GM18517 (cell line): ENCODE measurements around the gene RGS9.

Source experiments
- ATAC-seq: cut with Tn5 transposase; IDR thresholded peaks from one replicate; pipeline ENCODE4 v1.9.1; 2021; ENCODE audit warnings: mild to moderate bottlenecking, moderate library complexity; ENCODE audit not compliant: unreplicated experiment

RGS9 gene

DNA sequence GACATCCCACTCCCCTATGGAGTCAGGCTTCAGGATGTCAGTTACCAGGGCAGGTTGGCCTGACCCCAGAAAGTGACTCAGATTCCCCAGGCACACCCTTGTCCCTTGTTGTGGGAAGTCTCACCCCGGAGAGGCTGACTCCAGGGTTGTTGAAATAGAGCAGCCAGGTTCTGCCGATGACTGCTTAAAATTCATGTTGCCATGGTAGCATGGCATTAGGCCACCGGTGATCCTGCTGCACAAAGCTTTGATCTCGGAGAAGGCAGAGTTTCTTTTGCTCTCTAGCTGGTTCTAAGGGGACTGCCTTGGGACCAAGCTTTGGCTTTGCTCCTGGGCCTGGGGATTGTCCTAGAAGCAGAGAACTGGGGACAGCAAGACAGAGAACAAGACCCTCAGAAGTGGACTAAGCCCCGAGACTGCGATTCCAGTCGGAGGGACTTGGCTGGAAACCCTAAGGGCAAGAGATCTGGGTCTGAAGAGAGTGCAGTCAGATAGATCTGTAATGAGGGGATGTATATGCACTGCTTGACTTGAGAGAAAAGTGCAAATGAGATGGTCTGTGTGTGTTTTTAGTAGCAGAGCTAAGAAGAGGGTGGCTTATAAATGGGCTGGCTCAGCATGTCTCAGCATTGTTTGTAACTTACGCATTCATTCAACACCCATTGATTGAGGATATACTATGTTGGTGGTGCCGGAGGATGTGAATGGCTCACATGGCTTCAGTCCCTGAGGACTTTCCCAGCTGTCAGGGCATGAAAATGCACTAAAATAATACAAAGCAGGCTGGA, 106.9 kb downstream of the RGS9 start:
- ATAC-seq = no peak

- no peak for ATAC-seq
Observed at GRCh38 chr17:65246252-65246651, 109.1 kb downstream of the RGS9 start.

DNA sequence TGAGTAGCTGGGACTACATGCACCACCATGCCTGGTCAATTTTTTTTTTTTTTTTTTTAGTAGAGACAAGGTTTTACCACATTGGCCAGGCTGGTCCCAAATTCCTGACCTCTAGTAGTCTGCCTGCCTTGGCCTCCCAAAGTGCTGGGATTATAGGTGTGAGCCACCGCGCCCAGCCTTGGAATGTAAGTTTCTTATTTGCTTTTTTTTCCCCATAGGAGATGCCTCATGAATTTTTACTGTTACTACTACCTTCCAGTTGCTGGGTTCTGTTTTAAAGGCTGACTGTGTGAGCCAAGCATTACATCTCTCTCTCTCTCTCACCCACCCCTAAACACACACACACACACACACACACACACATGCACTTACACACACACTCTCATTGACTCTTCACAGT, 112.6 kb downstream of the RGS9 start:
- no peak for ATAC-seq

DNA sequence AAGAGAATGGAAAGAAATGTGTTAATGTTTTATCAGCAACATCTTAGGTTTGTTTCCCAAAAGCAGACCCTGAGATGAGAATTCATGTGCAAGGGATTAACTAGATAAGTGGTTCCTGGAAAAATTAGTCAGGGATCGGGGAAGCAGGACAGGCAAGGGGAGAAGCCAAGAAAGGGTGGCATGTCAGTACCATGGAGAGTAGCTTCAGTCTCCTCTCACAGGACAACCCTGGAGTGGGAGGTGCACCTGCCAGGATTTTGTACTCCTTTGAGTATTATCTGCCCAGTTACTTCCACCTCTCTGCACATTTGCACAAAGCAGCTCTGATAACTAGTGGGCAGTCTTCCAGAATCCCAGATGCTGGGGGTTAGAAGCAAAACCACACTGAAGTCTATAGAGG, 117.0 kb downstream of the RGS9 start:
- no peak for ATAC-seq

- no peak for ATAC-seq
Observed at GRCh38 chr17:65259281-65259680, 122.1 kb downstream of the RGS9 start.

DNA sequence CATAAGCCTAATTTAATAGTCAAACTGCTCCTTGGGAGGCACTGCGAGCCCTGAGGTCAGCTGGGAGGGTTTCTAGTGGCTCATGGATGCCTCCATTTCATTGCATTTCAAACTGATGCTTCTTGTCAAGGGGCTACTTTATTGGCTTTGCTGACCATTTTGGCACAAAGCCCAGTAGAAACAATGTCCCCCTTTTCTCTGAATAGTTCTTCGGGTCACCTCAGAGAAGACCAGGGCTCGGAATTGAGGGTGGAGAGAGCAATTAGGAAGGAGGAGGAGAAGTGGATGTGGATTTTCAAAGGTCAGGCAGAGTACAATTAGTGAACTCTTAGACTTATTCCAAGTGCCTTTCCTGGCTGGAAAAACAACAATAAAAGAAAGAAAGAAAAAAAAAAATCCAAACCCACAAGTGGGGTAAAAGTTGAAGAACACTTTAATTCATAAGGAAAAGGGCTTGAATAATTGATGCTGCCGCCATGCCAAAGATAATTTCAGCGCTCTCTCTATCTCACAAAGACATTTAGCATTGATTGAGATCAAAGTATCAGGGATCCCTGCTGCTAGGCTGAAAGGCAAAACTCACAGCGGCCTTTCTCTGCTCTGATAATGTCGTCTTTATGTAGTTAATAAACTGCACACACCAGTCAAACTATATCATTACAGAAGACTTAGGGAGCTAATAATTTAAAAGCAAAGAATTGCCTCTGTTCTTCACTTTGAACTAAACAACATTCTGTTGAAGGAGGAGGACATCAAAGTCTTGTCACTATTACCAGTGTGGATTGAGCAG, 122.7 kb downstream of the RGS9 start:
- no peak for ATAC-seq

DNA sequence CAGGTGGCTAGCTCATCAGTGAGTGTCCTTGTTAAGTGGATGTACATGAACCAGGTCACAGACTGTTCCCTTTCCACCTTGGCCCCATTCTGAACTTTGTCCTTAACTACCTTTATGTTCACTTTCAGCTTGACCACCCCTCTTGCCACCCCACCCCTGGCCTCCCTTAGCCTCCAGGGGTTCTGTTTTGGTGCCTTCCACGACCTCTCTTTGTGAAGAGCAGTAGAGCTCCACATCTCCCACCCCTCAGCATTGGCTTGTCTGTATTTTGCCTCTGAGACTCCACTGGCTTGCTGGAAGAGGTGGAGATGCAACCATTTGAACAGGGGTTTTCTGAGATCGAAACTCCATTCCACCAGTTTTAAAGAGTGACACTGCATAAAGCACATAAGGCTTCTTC, 123.5 kb downstream of the RGS9 start:
- no peak for ATAC-seq

DNA sequence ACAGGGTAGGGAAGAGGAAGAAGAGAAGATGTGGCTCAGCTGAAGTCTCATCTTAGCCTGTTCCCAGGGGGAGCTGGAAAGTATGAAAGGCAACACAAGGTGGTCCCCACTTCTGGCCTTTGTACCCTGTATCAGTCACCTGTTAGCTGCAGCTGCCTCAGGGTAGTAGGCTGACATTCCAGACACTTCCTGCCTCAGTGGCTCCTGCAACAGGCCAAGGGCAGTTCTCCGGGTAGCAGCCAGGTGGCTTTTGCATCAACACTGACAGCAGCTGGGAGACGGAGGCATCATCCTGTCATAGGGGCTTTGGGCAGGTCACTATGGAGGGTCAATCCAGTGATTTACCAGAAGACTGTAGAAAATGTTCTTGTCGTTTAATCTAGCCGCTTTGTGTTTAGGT, 124.0 kb downstream of the RGS9 start:
- no peak for ATAC-seq

DNA sequence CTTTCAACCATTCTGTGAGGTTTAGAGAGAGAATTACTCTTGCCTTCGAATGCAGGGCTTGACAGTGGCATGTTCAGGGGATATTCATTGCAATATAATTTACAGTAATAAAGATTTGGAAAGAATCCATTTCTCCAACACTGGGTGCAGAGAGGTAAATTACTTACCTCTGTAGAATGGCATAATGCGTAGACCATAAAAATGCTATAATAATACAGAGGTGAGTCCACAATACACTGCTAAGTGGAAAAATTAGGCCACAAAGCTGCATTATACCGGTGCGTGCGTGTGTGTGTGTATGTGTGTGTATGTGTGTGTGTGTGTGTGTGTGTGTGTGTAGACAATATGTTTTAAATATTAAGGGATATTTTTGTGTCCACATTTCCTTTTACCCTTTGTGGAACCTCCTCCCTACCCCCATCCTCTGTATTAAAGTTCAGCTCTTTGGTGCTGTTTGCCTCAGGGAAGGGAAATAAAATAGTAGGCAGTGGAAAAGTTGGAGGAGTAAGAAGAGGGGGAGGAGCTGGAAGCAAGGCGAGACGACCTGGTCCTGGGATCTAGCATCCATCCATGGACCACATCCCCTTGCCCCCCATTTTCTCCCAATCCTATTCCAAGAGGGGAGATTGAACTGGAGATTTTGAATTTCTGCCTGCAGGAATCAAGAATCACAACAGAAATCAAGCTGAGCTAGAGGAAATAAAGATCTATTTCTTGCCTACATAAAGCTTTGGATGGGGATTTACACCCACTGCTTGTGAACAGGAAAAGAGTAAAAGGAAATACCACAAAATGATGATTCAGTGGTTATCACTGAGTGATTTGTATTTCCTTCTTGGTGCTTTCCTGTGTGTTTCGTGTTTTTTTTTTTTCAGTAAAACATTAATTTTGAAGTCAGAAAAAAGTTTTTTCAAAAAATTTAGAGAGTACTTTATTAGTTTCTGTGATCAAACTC, 124.8 kb downstream of the RGS9 start:
- no peak for ATAC-seq

- ATAC-seq = no peak
Observed at GRCh38 chr17:65265276-65265675, 128.1 kb downstream of the RGS9 start.

DNA sequence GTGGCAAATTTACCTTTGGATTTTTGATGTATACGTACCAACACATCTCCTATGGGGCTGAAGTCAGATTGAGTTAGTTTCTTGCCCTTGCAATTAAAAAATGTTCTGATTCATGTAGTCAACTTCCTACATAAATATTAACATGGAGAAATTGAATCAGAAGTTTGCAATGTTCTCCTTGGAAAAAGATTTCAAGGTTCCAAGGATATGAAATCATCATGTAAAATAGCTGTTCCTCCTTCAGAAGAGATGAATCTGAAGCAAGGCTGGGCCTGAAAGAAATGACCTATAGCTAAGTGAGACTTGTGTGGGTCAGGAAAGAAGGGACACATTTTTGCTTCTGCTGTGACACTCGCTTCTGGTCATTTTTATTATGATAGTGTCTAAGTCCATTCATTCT, 131.7 kb downstream of the RGS9 start:
- no peak for ATAC-seq

GRCh38 chr17:65270499-65271253, 133.5 kb downstream of the RGS9 start:
- ATAC-seq = no peak

- ATAC-seq = no peak
Observed at GRCh38 chr17:65271296-65271695, 134.1 kb downstream of the RGS9 start.
